NCI-H2029 (cell line): ENCODE measurements around the gene NOL4L.
"Not testable (repeated sequence)": the region's sequence is repeated elsewhere in the genome, so short reads cannot be mapped to it uniquely, and the experiment has no call there.

Experiments
- DNase-seq: peaks from one replicate; lab custom pipeline; 2025; lab: John Stamatoyannopoulos, UW

The NOL4L gene

GRCh38 chr20:32596681-32597252 lies 11.6 kb upstream of the NOL4L start:
- DNase-seq = no peak

- DNase-seq = no peak
Observed at GRCh38 chr20:32595143-32595542, 10.0 kb upstream of the NOL4L start.

GRCh38 chr20:32594669-32595068 lies 9.5 kb upstream of the NOL4L start:
- not testable (repeated sequence) for DNase-seq

- no peak for DNase-seq
Observed at GRCh38 chr20:32594204-32594603, 9.1 kb upstream of the NOL4L start.

- DNase-seq = not testable (repeated sequence)
Observed at GRCh38 chr20:32592616-32593015, 7.5 kb upstream of the NOL4L start.

GRCh38 chr20:32592022-32592421 lies 6.9 kb upstream of the NOL4L start:
- no peak for DNase-seq

- DNase-seq = no peak
Observed at GRCh38 chr20:32589769-32590168, 4.6 kb upstream of the NOL4L start.

- DNase-seq = no peak
Observed at GRCh38 chr20:32589256-32589655, 4.1 kb upstream of the NOL4L start.

GRCh38 chr20:32588040-32588439 lies 2.9 kb upstream of the NOL4L start:
- DNase-seq = no peak

- DNase-seq = no peak
Observed at GRCh38 chr20:32586291-32586690, 1.2 kb upstream of the NOL4L start.

GRCh38 chr20:32585586-32586127 lies 524 bp upstream of the NOL4L start:
- DNase-seq = no peak

- DNase-seq = no peak
Observed at GRCh38 chr20:32583581-32584070, 1.5 kb downstream of the NOL4L start.

- DNase-seq = no peak
Observed at GRCh38 chr20:32582659-32583580, 2.2 kb downstream of the NOL4L start.

GRCh38 chr20:32581839-32582658 lies 3.1 kb downstream of the NOL4L start:
- no peak for DNase-seq

- no peak for DNase-seq
Observed at GRCh38 chr20:32580970-32581838, 3.9 kb downstream of the NOL4L start.

- DNase-seq = no peak
Observed at GRCh38 chr20:32580219-32580969, 4.7 kb downstream of the NOL4L start.

GRCh38 chr20:32578840-32579390 lies 6.2 kb downstream of the NOL4L start:
- DNase-seq = no peak

GRCh38 chr20:32578062-32578461 lies 7.1 kb downstream of the NOL4L start:
- DNase-seq = not testable (repeated sequence)

GRCh38 chr20:32577657-32578056 lies 7.5 kb downstream of the NOL4L start:
- DNase-seq = no peak

- DNase-seq = no peak
Observed at GRCh38 chr20:32577023-32577422, 8.1 kb downstream of the NOL4L start.
